ENCODE results near the gene IFNL2.
"Not testable (repeated sequence)": the region's sequence is repeated elsewhere in the genome, so short reads cannot be mapped to it uniquely, and the experiment has no call there.

Gene IFNL2

GRCh38 chr19:39268085-39268484, at the start of gene IFNL2:
TSS of gene IFNL2 (plus strand) at chr19:39268396. CDS start at chr19:39268569, 173 bp downstream.
- DNase-seq (ENCODE audit: low read depth, low spot score); H3K4me3 ChIP-seq (ENCODE audit: low read depth, low read length); CTCF ChIA-PET; POLR2A ChIA-PET: not testable (repeated sequence)

GRCh38 chr19:39219108-39219507, 49.1 kb upstream of the IFNL2 start:
- CTCF ChIA-PET, POLR2A ChIA-PET: not testable (repeated sequence)

GRCh38 chr19:39223703-39224279, 44.4 kb upstream of the IFNL2 start:
- no peak for DNase-seq (ENCODE audit: low read depth, low spot score)
- ChIA-PET POLR2A (no interaction called here), CTCF (no interaction called here)

More at GRCh38 chr19:39219108-39219507, 49.1 kb upstream of the IFNL2 start:
- H3K4me3 ChIP-seq (ENCODE audit: low read depth, low read length); DNase-seq (ENCODE audit: low read depth, low spot score): not testable (repeated sequence)

GRCh38 chr19:39224910-39225309, 43.3 kb upstream of the IFNL2 start:
- ChIA-PET CTCF (no interaction called here), POLR2A (no interaction called here)
- H3K4me3 ChIP-seq (ENCODE audit: low read depth, low read length) = no peak overlapping the region
- DNase-seq (ENCODE audit: low read depth, low spot score) = no peak
- no peak for TF ChIP-seq CTCF (IDR thresholded peaks at IDR 0.05; ENCODE audit: insufficient read depth, low read length, missing control alignments)

More at GRCh38 chr19:39223703-39224279, 44.4 kb upstream of the IFNL2 start:
- TF ChIP-seq CTCF (IDR thresholded peaks at IDR 0.05; ENCODE audit: insufficient read depth, low read length, missing control alignments) = no peak
- H3K4me3 ChIP-seq (ENCODE audit: low read depth, low read length) = no peak overlapping the region

- POLR2A ChIA-PET = no interaction called here
- H3K4me3 ChIP-seq (ENCODE audit: low read depth, low read length) = no peak overlapping the region
- CTCF ChIA-PET = no interaction called here
- no peak for TF ChIP-seq CTCF (IDR thresholded peaks at IDR 0.05; ENCODE audit: insufficient read depth, low read length, missing control alignments)
- no peak for DNase-seq (ENCODE audit: low read depth, low spot score)
Observed at GRCh38 chr19:39230096-39230764, 38.0 kb upstream of the IFNL2 start.

GRCh38 chr19:39232708-39233107, 35.5 kb upstream of the IFNL2 start:
- ChIA-PET POLR2A (no interaction called here), CTCF (interaction anchor here (0.7 kb wide), 1 partner anchor 79 kb away, joined by 3 read pairs; no protein-coding TSS in a partner anchor)
- TF ChIP-seq CTCF (IDR thresholded peaks at IDR 0.05; ENCODE audit: insufficient read depth, low read length, missing control alignments) = no peak
- no peak overlapping the region for H3K4me3 ChIP-seq (ENCODE audit: low read depth, low read length)
- DNase-seq (ENCODE audit: low read depth, low spot score) = no peak

- CTCF ChIA-PET = no interaction called here
- no peak overlapping the region for H3K4me3 ChIP-seq (ENCODE audit: low read depth, low read length)
- no peak for DNase-seq (ENCODE audit: low read depth, low spot score)
- TF ChIP-seq CTCF (IDR thresholded peaks at IDR 0.05; ENCODE audit: insufficient read depth, low read length, missing control alignments) = no peak
- POLR2A ChIA-PET = no interaction called here
Observed at GRCh38 chr19:39236527-39236926, 31.7 kb upstream of the IFNL2 start.
